ENCODE measurements around the gene ADAMTSL5. TPM values are rescaled to one million over a fixed set of nuclear protein-coding genes. Genes with fewer than 3 reads are reported as not detected.

The ADAMTSL5 gene
- total and polyA plus RNA-seq, 2 of the 13 experiments (the other 11 are each of a cell fraction or from before 2014, with no cell fraction given): 0.60 to 2.7 TPM

DNA sequence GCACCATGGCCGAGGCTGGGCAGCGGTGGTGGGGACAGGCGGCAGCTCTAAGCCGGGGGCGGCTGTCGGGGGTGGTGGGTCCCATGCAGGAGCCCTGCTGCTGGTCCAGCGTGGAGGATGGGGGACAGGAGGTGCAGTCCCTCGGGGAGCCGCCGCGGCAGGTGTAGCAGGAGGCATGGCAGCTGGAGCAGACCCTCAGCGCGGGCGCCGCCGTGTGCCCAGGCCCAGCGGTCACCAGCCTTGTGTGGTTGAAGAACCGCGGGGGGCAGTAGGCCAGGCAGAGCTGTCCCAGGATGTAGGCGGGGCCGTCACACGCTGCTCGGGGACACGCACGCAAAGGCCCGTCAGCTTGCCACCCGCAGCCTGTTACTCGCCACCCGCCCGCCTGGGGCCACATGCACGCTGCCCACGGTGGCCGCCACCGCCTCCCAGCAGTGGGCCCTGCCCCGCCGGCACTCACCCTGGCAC lies 30.9 kb downstream of the ADAMTSL5 start:
- intact Hi-C loops (cut with micrococcal nuclease; ENCODE audit: unreplicated experiment): no loop called here
- BruUV-seq (replicated peaks): no TSS peak
- FAIRE-seq: no peak
- DNase-seq (ENCODE audit: low spot score): no peak
- H3K79me2 ChIP-seq (ENCODE audit: insufficient read depth, low read length): peaks cover 14% of the 10 kb centered on the region
- ChIA-PET CTCF (ENCODE audit: low intra/inter-chr PET ratio, low total read pairs) (no interaction called here), POLR2A (interaction anchor here (2.7 kb wide), 1 partner anchor 10 kb away, joined by 29 read pairs; the partner anchor contains the start of gene REEP6)
- H3K36me3 ChIP-seq (replicated peaks in 1 of 2; ENCODE audit: control insufficient read depth in 1 of 2, insufficient read depth in 2 of 2, low read length in 2 of 2): peaks cover 2 to 4% of the 10 kb centered on the region in 2 experiments; a peak in 1 of 5 replicates
- no peak for ATAC-seq
- no peak overlapping the region for H3K4me3 ChIP-seq (replicated peaks in 1 of 3; ENCODE audit: insufficient read depth in 1 of 3, low read depth in 2 of 3, low read length in 3 of 3)
- no peak overlapping the region for H2AFZ ChIP-seq (ENCODE audit: low read length)
- peak overlapping the region; percentile 85 for H3K27ac ChIP-seq (ENCODE audit: extremely low read length, insufficient read depth, low read length)
- WGBS (ENCODE audit: low lambda C conversion rate): over 99% methylated on average over 15 of the region's 36 CpGs
- H3K27me3 ChIP-seq (ENCODE audit: control insufficient read depth in 1 of 2, insufficient read depth in 2 of 2, low read length in 2 of 2): no peaks in the 10 kb centered on the region
- no peak overlapping the region for H3K4me2 ChIP-seq (ENCODE audit: low read depth, low read length)
- H3K9ac ChIP-seq (ENCODE audit: insufficient read depth, low read depth, low read length): peak overlapping the region; percentile 40; the same call in 1 of the 2 replicates
- in situ Hi-C loops (cut with HindIII; ENCODE audit: extremely low pct_ligation_motif_present, low pct_unique_long_range_greater_than_20kb): no loop called here
- peaks cover 46% of the 10 kb centered on the region for H3K4me1 ChIP-seq (ENCODE audit: insufficient read depth, low read length)
- H3K9me3 ChIP-seq (ENCODE audit: low read length): no peaks in the 10 kb centered on the region
- 0 out of 2 replicates have a peak, but pooled peaks have one; percentile 58 for TF ChIP-seq DNMT1 (CRISPR knock-in tag; IDR thresholded peaks at IDR 0.05)
- TF ChIP-seq, protein P1, sequence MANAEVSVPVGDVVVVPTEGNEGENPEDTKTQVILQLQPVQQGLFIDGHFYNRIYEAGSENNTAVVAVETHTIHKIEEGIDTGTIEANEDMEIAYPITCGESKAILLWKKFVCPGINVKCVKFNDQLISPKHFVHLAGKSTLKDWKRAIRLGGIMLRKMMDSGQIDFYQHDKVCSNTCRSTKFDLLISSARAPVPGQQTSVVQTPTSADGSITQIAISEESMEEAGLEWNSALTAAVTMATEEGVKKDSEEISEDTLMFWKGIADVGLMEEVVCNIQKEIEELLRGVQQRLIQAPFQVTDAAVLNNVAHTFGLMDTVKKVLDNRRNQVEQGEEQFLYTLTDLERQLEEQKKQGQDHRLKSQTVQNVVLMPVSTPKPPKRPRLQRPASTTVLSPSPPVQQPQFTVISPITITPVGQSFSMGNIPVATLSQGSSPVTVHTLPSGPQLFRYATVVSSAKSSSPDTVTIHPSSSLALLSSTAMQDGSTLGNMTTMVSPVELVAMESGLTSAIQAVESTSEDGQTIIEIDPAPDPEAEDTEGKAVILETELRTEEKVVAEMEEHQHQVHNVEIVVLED (CRISPR knock-in tag; IDR thresholded peaks at IDR 0.05; ENCODE audit: borderline replicate concordance): no peak
- 0 out of 2 replicates have a peak, but pooled peaks cover 3% of the 10 kb centered on the region for H4K20me1 ChIP-seq (ENCODE audit: insufficient read depth, low read length)

DNA sequence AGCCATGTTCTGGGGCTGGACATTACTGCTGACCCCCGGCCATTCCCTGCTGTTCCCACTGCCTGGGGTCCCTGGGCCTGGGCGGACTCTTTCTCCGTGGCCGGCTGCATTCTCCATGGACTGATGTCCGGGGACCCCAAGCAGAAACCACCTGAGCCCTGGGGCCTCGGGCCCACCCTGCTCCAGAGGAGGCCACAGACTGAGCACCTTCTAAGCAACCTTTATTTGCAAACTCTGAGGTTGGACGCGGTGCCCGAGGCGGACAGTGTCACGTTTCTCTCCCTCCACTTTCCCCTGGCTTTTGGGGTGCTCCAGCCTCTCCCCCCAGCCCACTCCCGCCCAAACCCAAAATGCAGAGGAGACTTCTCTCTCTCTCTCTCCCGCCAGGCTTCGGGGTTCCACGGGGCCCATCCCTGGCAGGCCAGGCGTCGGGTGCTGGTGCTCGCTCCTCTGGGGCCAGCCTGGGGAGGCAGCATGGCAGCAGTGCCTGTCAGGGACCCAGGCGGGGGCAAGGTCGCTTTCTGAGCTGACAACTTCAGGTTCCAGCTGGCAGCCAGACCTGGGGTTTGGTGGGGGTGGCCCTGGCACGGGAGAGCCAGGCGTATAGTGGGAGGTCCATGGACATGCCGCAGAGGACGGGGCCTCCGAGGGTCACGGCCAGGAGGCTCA lies 31.5 kb downstream of the ADAMTSL5 start:
- no peaks in the 10 kb centered on the region for H3K9me3 ChIP-seq (ENCODE audit: low read length)
- CTCF ChIA-PET (ENCODE audit: low intra/inter-chr PET ratio, low total read pairs): no interaction called here
- H3K4me1 ChIP-seq (ENCODE audit: insufficient read depth, low read length): peaks cover 48% of the 10 kb centered on the region
- peaks cover 15% of the 10 kb centered on the region for H3K79me2 ChIP-seq (ENCODE audit: insufficient read depth, low read length)
- FAIRE-seq (no peak), DNase-seq (ENCODE audit: low spot score) (no peak), ATAC-seq (peak; percentile 5; the same call in 1 of the 3 replicates)
- intact Hi-C loops (cut with micrococcal nuclease; ENCODE audit: unreplicated experiment): no loop called here
- 0 out of 6 replicates have a peak overlapping the region, but pooled peaks of 1 of the 3 experiments have one; percentile 2 for H3K4me3 ChIP-seq (replicated peaks in 1 of 3; ENCODE audit: insufficient read depth in 1 of 3, low read depth in 2 of 3, low read length in 3 of 3)
- BruUV-seq (replicated peaks): no TSS peak
- no peak overlapping the region for H2AFZ ChIP-seq (ENCODE audit: low read length)
- H4K20me1 ChIP-seq (ENCODE audit: insufficient read depth, low read length): 0 out of 2 replicates have a peak, but pooled peaks cover 3% of the 10 kb centered on the region
- H3K4me2 ChIP-seq (ENCODE audit: low read depth, low read length): peak overlapping the region; percentile 58
- POLR2A ChIA-PET: interaction anchor here (2.7 kb wide), 1 partner anchor 11 kb away, joined by 29 read pairs; the partner anchor contains the start of gene REEP6
- no peaks in the 10 kb centered on the region for H3K27me3 ChIP-seq (ENCODE audit: control insufficient read depth in 1 of 2, insufficient read depth in 2 of 2, low read length in 2 of 2)
- peaks cover 2 to 5% of the 10 kb centered on the region in 2 experiments; a peak in 2 of 5 replicates for H3K36me3 ChIP-seq (replicated peaks in 1 of 2; ENCODE audit: control insufficient read depth in 1 of 2, insufficient read depth in 2 of 2, low read length in 2 of 2)
- peak overlapping the region; percentile 40 for H3K9ac ChIP-seq (ENCODE audit: insufficient read depth, low read depth, low read length)
- peak overlapping the region; percentile 85 for H3K27ac ChIP-seq (ENCODE audit: extremely low read length, insufficient read depth, low read length)
- WGBS (ENCODE audit: low lambda C conversion rate): 66% methylated on average over 18 of the region's 26 CpGs
- in situ Hi-C loops (cut with HindIII; ENCODE audit: extremely low pct_ligation_motif_present, low pct_unique_long_range_greater_than_20kb): no loop called here
- TF ChIP-seq ATAD3A (CRISPR knock-in tag; IDR thresholded peaks at IDR 0.05) (no peak), RBFOX2 (IDR thresholded peaks at IDR 0.05; ENCODE audit: low read depth, low read length) (0 out of 2 replicates have a peak, but pooled peaks have one; percentile 7), RBM39 (IDR thresholded peaks at IDR 0.05; ENCODE audit: low read depth, low read length, poor library complexity, severe bottlenecking) (no peak), SALL2 (CRISPR knock-in tag; IDR thresholded peaks at IDR 0.05) (no peak), MXD3 (CRISPR knock-in tag; IDR thresholded peaks at IDR 0.05) (no peak), ATRX (CRISPR knock-in tag; IDR thresholded peaks at IDR 0.05; ENCODE audit: borderline replicate concordance) (no peak), PHF21A (CRISPR knock-in tag; IDR thresholded peaks at IDR 0.05) (0 out of 2 replicates have a peak, but pooled peaks have one; percentile 15), AGO2 (optimal IDR thresholded peaks at IDR 0.05; ENCODE audit: low read depth, low read length) (peak; percentile 19), ZNF614 (CRISPR knock-in tag; IDR thresholded peaks at IDR 0.05; ENCODE audit: borderline replicate concordance) (no peak), TOE1 (CRISPR knock-in tag; IDR thresholded peaks at IDR 0.05) (no peak)
- TF ChIP-seq, protein P2, sequence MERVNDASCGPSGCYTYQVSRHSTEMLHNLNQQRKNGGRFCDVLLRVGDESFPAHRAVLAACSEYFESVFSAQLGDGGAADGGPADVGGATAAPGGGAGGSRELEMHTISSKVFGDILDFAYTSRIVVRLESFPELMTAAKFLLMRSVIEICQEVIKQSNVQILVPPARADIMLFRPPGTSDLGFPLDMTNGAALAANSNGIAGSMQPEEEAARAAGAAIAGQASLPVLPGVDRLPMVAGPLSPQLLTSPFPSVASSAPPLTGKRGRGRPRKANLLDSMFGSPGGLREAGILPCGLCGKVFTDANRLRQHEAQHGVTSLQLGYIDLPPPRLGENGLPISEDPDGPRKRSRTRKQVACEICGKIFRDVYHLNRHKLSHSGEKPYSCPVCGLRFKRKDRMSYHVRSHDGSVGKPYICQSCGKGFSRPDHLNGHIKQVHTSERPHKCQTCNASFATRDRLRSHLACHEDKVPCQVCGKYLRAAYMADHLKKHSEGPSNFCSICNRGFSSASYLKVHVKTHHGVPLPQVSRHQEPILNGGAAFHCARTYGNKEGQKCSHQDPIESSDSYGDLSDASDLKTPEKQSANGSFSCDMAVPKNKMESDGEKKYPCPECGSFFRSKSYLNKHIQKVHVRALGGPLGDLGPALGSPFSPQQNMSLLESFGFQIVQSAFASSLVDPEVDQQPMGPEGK (CRISPR knock-in tag; IDR thresholded peaks at IDR 0.05): no peak

Data from HepG2 (cell line).